ENCODE results near the gene TMCC1.
A peak's percentile ranks its signal among the peaks of the same experiment; 100 is the strongest.
"Not testable (repeated sequence)": the region's sequence is repeated elsewhere in the genome, so short reads cannot be mapped to it uniquely, and the experiment has no call there.

TMCC1 gene

DNA sequence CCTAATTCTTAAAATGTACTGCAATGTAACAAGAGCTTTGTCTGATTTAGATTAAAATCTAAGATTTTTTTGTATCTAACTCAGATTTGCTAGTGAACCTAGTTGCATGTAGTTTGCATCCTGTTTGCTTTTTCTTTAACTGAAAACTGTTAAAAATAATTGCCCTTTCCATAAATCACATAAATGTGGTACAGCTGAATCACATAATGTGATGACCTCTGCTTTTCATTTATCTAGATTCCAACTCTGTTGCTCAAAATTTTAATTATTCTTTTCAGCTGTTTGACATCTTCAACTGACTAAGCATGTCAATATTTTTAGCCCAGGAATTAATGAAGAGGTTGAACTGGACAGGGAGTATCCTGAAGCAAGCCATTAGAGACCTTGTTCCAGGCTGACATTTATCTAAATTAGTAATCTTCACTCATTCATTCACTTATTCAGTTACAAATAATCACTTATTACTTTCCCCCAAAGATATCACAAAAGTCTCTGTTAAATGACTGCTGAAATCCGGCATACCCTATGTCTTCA lies 185.1 kb downstream of the TMCC1 start:
- Mint-ChIP-seq H3K27ac (no peak overlapping the region), H3K9me3 (no peaks in the 10 kb centered on the region), H3K4me1 (peaks cover 3% of the 10 kb centered on the region), H3K36me3 (peaks cover 6% of the 10 kb centered on the region), H3K27me3 (no peaks in the 10 kb centered on the region), H3K4me3 (no peak overlapping the region)
- no peak for ATAC-seq

- no peak for ATAC-seq
- no peaks in the 10 kb centered on the region for H3K9me3 Mint-ChIP-seq
- no peak overlapping the region for H3K27ac Mint-ChIP-seq
Measured at GRCh38 chr3:129705274-129705673, 188.2 kb downstream of the TMCC1 start.

DNA sequence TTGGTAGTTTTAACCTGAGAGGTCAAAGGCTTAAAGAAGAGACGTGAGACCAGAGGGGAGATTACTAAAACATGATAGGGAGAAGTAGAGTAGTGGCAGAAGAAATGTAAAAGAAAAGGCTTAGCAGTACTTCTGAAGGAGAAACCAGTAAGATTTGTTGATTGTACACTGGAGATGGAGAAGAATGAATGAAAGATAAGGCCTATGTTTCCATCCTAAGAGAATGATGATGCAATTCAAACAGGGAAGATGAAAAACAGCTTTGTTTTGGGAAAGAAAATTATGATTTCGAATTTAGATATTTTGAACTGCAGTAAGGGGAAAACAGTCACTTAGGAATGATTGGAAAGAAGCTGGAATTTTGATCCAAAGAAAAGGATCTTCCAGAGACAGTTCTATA lies 189.6 kb downstream of the TMCC1 start:
- Mint-ChIP-seq H3K4me3 (no peak overlapping the region), H3K27me3 (no peaks in the 10 kb centered on the region), H3K4me1 (peaks cover 6% of the 10 kb centered on the region), H3K36me3 (peaks cover 11% of the 10 kb centered on the region), H3K9me3 (no peaks in the 10 kb centered on the region), H3K27ac (no peak overlapping the region)
- no peak for ATAC-seq

More at GRCh38 chr3:129705274-129705673, 188.2 kb downstream of the TMCC1 start:
- peaks cover 11% of the 10 kb centered on the region for H3K36me3 Mint-ChIP-seq
- peaks cover 6% of the 10 kb centered on the region for H3K4me1 Mint-ChIP-seq
- H3K4me3 Mint-ChIP-seq = no peak overlapping the region
- no peaks in the 10 kb centered on the region for H3K27me3 Mint-ChIP-seq

DNA sequence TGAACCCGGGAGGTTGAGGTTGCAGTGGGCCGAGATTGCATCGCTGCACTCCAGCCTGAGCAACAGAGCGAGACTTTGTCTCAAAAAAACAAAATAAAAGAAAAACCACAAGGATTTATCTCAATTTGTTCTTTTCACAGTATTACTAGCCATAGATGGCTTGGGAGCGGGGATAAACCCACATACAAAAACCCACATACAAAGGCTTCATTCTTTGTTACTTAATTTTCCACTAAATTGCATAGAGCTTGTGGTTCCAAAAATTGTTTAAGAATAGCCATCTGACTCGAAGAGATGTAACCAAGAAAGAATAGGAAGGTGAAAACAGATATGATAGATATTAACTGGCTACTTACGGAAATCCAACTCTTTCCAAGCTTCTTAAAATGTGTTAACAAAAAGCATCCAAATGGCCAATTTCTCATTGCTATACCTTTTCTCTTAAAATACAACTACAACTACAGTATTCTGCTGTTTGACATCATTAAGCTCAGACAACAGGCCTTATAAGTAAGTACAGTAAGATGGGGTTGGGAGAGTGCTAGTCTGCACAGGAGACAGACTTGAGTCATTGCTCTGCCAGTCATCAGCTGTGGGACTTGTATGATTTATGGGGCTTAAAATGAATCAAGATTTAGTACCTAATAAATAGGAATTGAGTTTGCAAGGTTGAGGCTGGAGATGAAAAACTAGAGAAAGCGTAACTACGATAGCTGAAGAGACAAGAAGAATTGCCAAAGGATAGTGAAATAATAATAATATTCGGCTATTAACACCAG lies 190.4 kb downstream of the TMCC1 start:
- Mint-ChIP-seq H3K36me3 (peaks cover 12% of the 10 kb centered on the region), H3K27me3 (no peaks in the 10 kb centered on the region), H3K9me3 (peaks cover under 1% of the 10 kb centered on the region), H3K4me3 (no peak overlapping the region), H3K4me1 (peaks cover 6% of the 10 kb centered on the region), H3K27ac (no peak overlapping the region)
- ATAC-seq = no peak

GRCh38 chr3:129701161-129701560 lies 192.3 kb downstream of the TMCC1 start:
- Mint-ChIP-seq H3K27me3 (no peaks in the 10 kb centered on the region), H3K36me3 (peaks cover 31% of the 10 kb centered on the region), H3K4me1 (peaks cover 6% of the 10 kb centered on the region), H3K9me3 (peaks cover 7% of the 10 kb centered on the region), H3K27ac (no peak overlapping the region), H3K4me3 (no peak overlapping the region)
- ATAC-seq = no peak

DNA sequence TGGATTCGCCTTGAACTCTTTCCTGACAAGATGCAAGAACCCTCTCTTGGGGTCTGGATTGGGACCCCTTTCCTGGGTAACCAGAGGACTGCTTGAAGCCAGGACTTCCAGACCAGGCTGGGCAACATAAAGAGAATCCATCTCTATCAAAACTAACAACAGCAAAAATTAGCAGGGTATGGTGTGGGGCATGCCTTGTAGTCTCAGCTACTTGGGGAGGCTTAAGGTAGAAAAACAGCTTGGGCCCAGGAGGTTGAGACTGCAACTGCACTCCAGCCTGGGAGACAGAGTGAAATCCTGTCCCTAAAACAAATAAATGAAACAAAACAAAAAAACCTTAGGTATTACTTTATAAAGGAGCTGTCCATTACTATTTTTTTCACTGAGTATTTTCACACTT lies 193.9 kb downstream of the TMCC1 start:
- no peaks in the 10 kb centered on the region for H3K27me3 Mint-ChIP-seq
- H3K4me1 Mint-ChIP-seq = peaks cover 6% of the 10 kb centered on the region
- no peak overlapping the region for H3K27ac Mint-ChIP-seq

GRCh38 chr3:129699199-129699598 lies 194.3 kb downstream of the TMCC1 start:
- ATAC-seq = no peak

More for the DNA sequence above, 193.9 kb downstream of the TMCC1 start:
- Mint-ChIP-seq H3K36me3 (peaks cover 37% of the 10 kb centered on the region), H3K4me3 (no peak overlapping the region), H3K9me3 (peaks cover 7% of the 10 kb centered on the region)
- ATAC-seq = no peak

GRCh38 chr3:129697229-129697969 lies 196.1 kb downstream of the TMCC1 start:
- Mint-ChIP-seq H3K36me3 (peaks cover 36% of the 10 kb centered on the region), H3K27ac (no peak overlapping the region), H3K4me3 (no peak overlapping the region), H3K9me3 (peaks cover 7% of the 10 kb centered on the region), H3K27me3 (no peaks in the 10 kb centered on the region), H3K4me1 (no peaks in the 10 kb centered on the region)
- no peak for ATAC-seq

More at GRCh38 chr3:129699199-129699598, 194.3 kb downstream of the TMCC1 start:
- H3K4me1 Mint-ChIP-seq = peaks cover 6% of the 10 kb centered on the region
- no peaks in the 10 kb centered on the region for H3K27me3 Mint-ChIP-seq
- H3K27ac Mint-ChIP-seq = no peak overlapping the region
- H3K4me3 Mint-ChIP-seq = no peak overlapping the region
- peaks cover 7% of the 10 kb centered on the region for H3K9me3 Mint-ChIP-seq
- peaks cover 36% of the 10 kb centered on the region for H3K36me3 Mint-ChIP-seq

GRCh38 chr3:129696430-129696829 lies 197.1 kb downstream of the TMCC1 start:
- H3K4me1 Mint-ChIP-seq, H3K9me3 Mint-ChIP-seq, H3K4me3 Mint-ChIP-seq, H3K27ac Mint-ChIP-seq, H3K27me3 Mint-ChIP-seq, ATAC-seq: not testable (repeated sequence)
- H3K36me3 Mint-ChIP-seq = peaks cover 36% of the 10 kb centered on the region

- Mint-ChIP-seq H3K27me3 (no peaks in the 10 kb centered on the region), H3K4me3 (no peak overlapping the region), H3K9me3 (peaks cover 7% of the 10 kb centered on the region), H3K27ac (no peak overlapping the region), H3K36me3 (peaks cover 32% of the 10 kb centered on the region), H3K4me1 (peaks cover 6% of the 10 kb centered on the region)
- no peak for ATAC-seq
Measured at GRCh38 chr3:129695230-129695629, 198.3 kb downstream of the TMCC1 start.

DNA sequence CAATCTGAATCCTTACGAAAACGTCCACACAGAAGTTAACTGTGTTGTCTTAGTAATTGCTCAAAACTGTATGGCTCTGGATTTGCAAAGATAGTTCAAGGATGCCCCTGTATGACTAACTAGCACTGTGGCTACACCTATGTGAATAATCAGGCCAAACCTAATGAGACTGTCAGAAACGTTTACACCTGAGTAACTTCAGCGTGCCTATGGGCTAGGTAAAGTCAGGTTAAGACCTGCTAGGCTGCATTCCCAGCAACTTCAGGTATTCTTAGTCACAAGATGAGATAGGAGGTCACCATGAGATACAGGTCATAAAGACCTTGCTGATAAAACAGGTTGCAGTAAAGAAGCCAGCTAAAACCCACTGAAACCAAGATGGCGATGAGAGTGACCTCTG lies 199.3 kb downstream of the TMCC1 start:
- H3K9me3 Mint-ChIP-seq = peaks cover 7% of the 10 kb centered on the region
- H3K4me1 Mint-ChIP-seq = peaks cover 7% of the 10 kb centered on the region
- ATAC-seq = no peak
- H3K36me3 Mint-ChIP-seq = peaks cover 32% of the 10 kb centered on the region
- no peaks in the 10 kb centered on the region for H3K27me3 Mint-ChIP-seq
- no peak overlapping the region for H3K4me3 Mint-ChIP-seq
- H3K27ac Mint-ChIP-seq = no peak overlapping the region

DNA sequence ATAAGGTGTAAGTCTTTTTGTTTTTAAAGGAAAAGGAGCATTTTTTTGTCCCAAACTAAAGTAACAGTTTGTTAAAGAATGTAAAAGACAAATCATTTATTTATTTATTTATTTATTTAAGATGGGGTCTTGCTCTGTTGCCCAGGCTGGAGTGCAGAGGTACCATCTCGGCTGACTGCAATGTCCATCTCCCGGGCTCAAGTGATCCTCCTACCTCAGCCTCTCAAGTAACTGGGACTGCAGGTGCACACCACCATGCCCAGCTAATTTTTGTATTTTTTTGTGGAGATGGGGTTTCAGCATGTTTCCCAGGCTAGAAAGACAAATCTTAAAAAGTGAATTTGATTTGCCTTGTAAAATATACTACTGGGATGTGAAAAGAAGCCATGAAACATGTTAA lies 200.8 kb downstream of the TMCC1 start:
- no peak overlapping the region for H3K4me3 Mint-ChIP-seq
- H3K27me3 Mint-ChIP-seq = no peaks in the 10 kb centered on the region
- H3K36me3 Mint-ChIP-seq = peaks cover 27% of the 10 kb centered on the region

DNA sequence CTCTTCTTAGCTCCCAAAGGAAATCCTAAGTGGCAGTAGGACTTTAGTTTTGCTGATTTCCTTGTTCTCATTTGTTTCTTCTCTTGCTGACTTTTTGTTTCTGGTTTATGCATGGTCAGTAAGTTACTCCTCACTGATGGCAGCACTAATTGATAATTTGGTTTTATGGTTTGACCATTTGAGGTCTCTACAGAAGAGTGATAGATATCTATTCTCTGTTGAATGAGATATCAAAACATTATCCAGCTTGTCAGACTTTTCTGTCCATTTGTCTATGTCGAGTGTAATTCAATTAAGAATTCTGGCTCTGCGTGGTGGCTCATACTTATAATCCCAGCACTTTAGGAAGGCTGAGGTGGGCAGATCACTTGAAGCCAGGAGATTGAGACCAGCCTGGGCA lies 202.5 kb downstream of the TMCC1 start:
- H3K27ac Mint-ChIP-seq = no peak overlapping the region

More for the DNA sequence above, 200.8 kb downstream of the TMCC1 start:
- Mint-ChIP-seq H3K9me3 (peaks cover 2% of the 10 kb centered on the region), H3K4me1 (peaks cover 7% of the 10 kb centered on the region), H3K27ac (no peak overlapping the region)
- no peak for ATAC-seq

DNA sequence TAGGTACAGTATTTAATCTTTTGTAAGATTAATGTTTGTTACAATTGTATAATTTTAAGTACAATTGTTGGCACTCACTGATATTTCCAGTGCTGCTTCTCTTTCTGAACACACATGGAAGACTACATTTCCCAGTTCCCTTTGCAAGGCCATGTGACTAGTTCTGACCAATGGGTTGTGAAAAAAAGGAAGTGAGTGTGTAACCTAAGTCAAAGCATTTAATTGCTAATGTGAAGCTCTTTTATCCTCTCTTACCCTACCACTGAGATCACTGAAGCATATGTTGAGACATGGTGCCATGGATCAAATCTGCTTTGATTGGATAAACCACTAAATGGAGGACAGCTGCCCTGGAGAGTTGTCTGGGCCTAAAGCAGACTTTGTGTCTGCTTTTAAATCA lies 203.1 kb downstream of the TMCC1 start:
- peak; percentile 90 for ATAC-seq
- peaks cover 13% of the 10 kb centered on the region for H3K4me1 Mint-ChIP-seq
- no peak overlapping the region for H3K27ac Mint-ChIP-seq
- H3K4me3 Mint-ChIP-seq = no peak overlapping the region
- peaks cover 11% of the 10 kb centered on the region for H3K36me3 Mint-ChIP-seq
- H3K9me3 Mint-ChIP-seq = no peaks in the 10 kb centered on the region
- H3K27me3 Mint-ChIP-seq = no peaks in the 10 kb centered on the region

More for the DNA sequence above, 202.5 kb downstream of the TMCC1 start:
- ATAC-seq = no peak
- no peak overlapping the region for H3K4me3 Mint-ChIP-seq
- peaks cover 16% of the 10 kb centered on the region for H3K36me3 Mint-ChIP-seq
- H3K27me3 Mint-ChIP-seq = no peaks in the 10 kb centered on the region
- peaks cover 13% of the 10 kb centered on the region for H3K4me1 Mint-ChIP-seq
- no peaks in the 10 kb centered on the region for H3K9me3 Mint-ChIP-seq

GRCh38 chr3:129689036-129689435 lies 204.5 kb downstream of the TMCC1 start:
- Mint-ChIP-seq H3K4me1 (peaks cover 17% of the 10 kb centered on the region), H3K27ac (no peak overlapping the region), H3K4me3 (no peak overlapping the region), H3K36me3 (peaks cover 10% of the 10 kb centered on the region), H3K9me3 (no peaks in the 10 kb centered on the region), H3K27me3 (no peaks in the 10 kb centered on the region)
- ATAC-seq = no peak

Measured in stimulated activated memory B cell treated with anti-CD40 and anti-IgM and Interleukin-4, amounts not matched to agents 10 μg/mL and 1 μg/mL and 100 μg/mL, for 72 hours (primary cell).